A673 (cell line): ENCODE measurements around the gene KDM4F. TPM values are rescaled to one million over a fixed set of nuclear protein-coding genes. Genes with fewer than 3 reads are reported as not detected.

ENCODE experiments used
- BruUV-seq: library from RNA; stranded (reverse); fragments of 400-500 nt; replicated peaks from 2 replicates; lab custom pipeline; 2021; lab: Mats Ljungman, UMichigan
- CTCF ChIA-PET: fragments of 300-600 bp; sonication (Branson Sonifier 250); formaldehyde crosslinking; loops from one replicate; lab custom pipeline; 2022; ENCODE audit warnings: antibody characterized with exemption; lab: Charles Lee
- POLR2A ChIA-PET: fragments of 300-600 bp; sonication (Branson Sonifier 250); formaldehyde crosslinking; loops from one replicate; lab custom pipeline; 2022; ENCODE audit warnings: antibody characterized with exemption; ENCODE audit not compliant: low non-redundant PET; lab: Charles Lee
- DNase-seq: peaks from one replicate; pipeline ENCODE4 v3.0.0-alpha.2; 2015; ENCODE audit warnings: low spot score
- H3K27ac ChIP-seq: fragments of 200-600 bp; sonication (generic); 2 replicates; pipeline ENCODE4 v1.5.1; 2016; ENCODE audit warnings: mixed run types, low read depth, mild to moderate bottlenecking, mixed read lengths, antibody characterized with exemption, low read length; ENCODE audit not compliant: poor library complexity, severe bottlenecking
- H3K27me3 ChIP-seq: fragments of 200-600 bp; sonication (generic); replicated peaks from 2 replicates; pipeline ENCODE4 v1.6.1; 2017; ENCODE audit warnings: mixed run types, low read depth, mild to moderate bottlenecking, mixed read lengths, antibody characterized with exemption, low read length; ENCODE audit not compliant: insufficient read depth, poor library complexity
- H3K36me3 ChIP-seq: fragments of 200-600 bp; sonication (generic); 2 replicates; pipeline ENCODE4 v1.6.1; 2016; ENCODE audit warnings: mixed run types, mild to moderate bottlenecking, mixed read lengths, antibody characterized with exemption, low read length; ENCODE audit not compliant: insufficient read depth, poor library complexity, severe bottlenecking
- H3K4me1 ChIP-seq: fragments of 200-600 bp; sonication (generic); 2 replicates; pipeline ENCODE4 v1.6.1; 2017; ENCODE audit warnings: mixed run types, mild to moderate bottlenecking, mixed read lengths, antibody characterized with exemption, low read length; ENCODE audit not compliant: insufficient read depth, poor library complexity, severe bottlenecking
- H3K4me3 ChIP-seq: fragments of 200-600 bp; sonication (generic); 2 replicates; pipeline ENCODE4 v1.5.1; 2016; ENCODE audit warnings: low read depth, mixed run types, mild to moderate bottlenecking, mixed read lengths, low read length; ENCODE audit not compliant: poor library complexity, severe bottlenecking
- H3K9me3 ChIP-seq: fragments of 200-600 bp; sonication (generic); 2 replicates; pipeline ENCODE4 v1.6.1; 2016; ENCODE audit warnings: mixed run types, low read depth, mild to moderate bottlenecking, mixed read lengths, antibody characterized with exemption, low read length; ENCODE audit not compliant: poor library complexity, severe bottlenecking
- EZH2 ChIP-seq: fragments of 200-600 bp; sonication (generic); IDR thresholded peaks from 2 replicates; pipeline ENCODE4 v1.6.1; 2017; ENCODE audit warnings: borderline replicate concordance, low read depth, mild to moderate bottlenecking, mixed read lengths, antibody characterized with exemption, low read length; ENCODE audit not compliant: poor library complexity, severe bottlenecking
- intact Hi-C: fragments of 100-400 bp; cut with micrococcal nuclease; formaldehyde crosslinking; loops from one replicate; pipeline ENCODE4 v1.10.0; 2022; ENCODE audit not compliant: unreplicated experiment
- total RNA-seq: library from RNA; stranded (reverse); gene quantifications from 2 replicates; pipeline ENCODE4 v1.2.3, GENCODE V29; 2021
- TF ChIP-seq, protein P1 (sequence below): fragments of 300-800, 200-600 bp; sonication (generic); conservative IDR thresholded peaks from 2 replicates; pipeline ENCODE4 v1.5.1; 2017; ENCODE audit warnings: low read depth, mild to moderate bottlenecking, antibody characterized with exemption, low read length, moderate library complexity, mixed read lengths

KDM4F gene
- total RNA-seq, 1 experiment from 2014 or later: not detected

DNA sequence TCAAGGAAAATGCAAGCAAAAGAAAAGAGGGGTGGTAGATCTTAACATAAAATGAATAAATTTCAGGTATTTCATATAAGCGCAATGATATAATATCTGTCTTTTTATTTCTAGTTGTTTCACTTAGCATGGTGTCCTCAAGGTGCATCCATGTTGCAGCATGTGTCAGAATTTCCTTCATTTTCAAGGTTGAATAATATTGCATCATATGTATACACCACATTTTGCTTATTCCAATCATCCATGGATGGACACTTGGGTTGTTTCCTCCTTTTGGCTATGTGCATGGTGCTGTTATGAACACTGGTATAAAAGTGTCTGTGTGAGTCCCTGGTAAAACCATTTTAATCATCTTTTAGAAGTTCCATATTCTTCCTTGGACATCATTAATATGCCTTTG is 7.0 kb upstream of the KDM4F start:
- TF ChIP-seq EZH2: no peak
- TF ChIP-seq, protein P1, sequence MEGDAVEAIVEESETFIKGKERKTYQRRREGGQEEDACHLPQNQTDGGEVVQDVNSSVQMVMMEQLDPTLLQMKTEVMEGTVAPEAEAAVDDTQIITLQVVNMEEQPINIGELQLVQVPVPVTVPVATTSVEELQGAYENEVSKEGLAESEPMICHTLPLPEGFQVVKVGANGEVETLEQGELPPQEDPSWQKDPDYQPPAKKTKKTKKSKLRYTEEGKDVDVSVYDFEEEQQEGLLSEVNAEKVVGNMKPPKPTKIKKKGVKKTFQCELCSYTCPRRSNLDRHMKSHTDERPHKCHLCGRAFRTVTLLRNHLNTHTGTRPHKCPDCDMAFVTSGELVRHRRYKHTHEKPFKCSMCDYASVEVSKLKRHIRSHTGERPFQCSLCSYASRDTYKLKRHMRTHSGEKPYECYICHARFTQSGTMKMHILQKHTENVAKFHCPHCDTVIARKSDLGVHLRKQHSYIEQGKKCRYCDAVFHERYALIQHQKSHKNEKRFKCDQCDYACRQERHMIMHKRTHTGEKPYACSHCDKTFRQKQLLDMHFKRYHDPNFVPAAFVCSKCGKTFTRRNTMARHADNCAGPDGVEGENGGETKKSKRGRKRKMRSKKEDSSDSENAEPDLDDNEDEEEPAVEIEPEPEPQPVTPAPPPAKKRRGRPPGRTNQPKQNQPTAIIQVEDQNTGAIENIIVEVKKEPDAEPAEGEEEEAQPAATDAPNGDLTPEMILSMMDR: no peak
- POLR2A ChIA-PET: no interaction called here
- intact Hi-C loops: no loop called here

GRCh38 chr11:95042906-95043305 is 6.3 kb upstream of the KDM4F start:
- DNase-seq: no peak
- CTCF ChIA-PET: no interaction called here
- peaks cover 15% of the 10 kb centered on the region for H3K27me3 ChIP-seq
- no peak overlapping the region for H3K4me3 ChIP-seq
- H3K4me1 ChIP-seq: no peaks in the 10 kb centered on the region
- BruUV-seq: no TSS peak
- POLR2A ChIA-PET: no interaction called here
- no peaks in the 10 kb centered on the region for H3K36me3 ChIP-seq
- no peak overlapping the region for H3K27ac ChIP-seq
- TF ChIP-seq, protein P1: no peak
- no peak for TF ChIP-seq EZH2
- no peaks in the 10 kb centered on the region for H3K9me3 ChIP-seq
- intact Hi-C loops: no loop called here

More for the DNA sequence above, 7.0 kb upstream of the KDM4F start:
- Histone ChIP-seq H3K36me3 (no peaks in the 10 kb centered on the region), H3K4me3 (no peak overlapping the region), H3K27me3 (peaks cover 15% of the 10 kb centered on the region), H3K27ac (no peak overlapping the region), H3K9me3 (no peaks in the 10 kb centered on the region), H3K4me1 (no peaks in the 10 kb centered on the region)
- DNase-seq: no peak
- BruUV-seq: no TSS peak
- CTCF ChIA-PET: no interaction called here

GRCh38 chr11:95044010-95044409 is 5.2 kb upstream of the KDM4F start:
- Histone ChIP-seq H3K36me3 (no peaks in the 10 kb centered on the region), H3K27ac (no peak overlapping the region), H3K27me3 (peaks cover 21% of the 10 kb centered on the region), H3K4me1 (no peaks in the 10 kb centered on the region), H3K4me3 (no peak overlapping the region), H3K9me3 (no peaks in the 10 kb centered on the region)
- TF ChIP-seq, protein P1: no peak
- TF ChIP-seq EZH2: no peak
- intact Hi-C loops: no loop called here
- BruUV-seq: no TSS peak
- DNase-seq: no peak
- ChIA-PET POLR2A (no interaction called here), CTCF (no interaction called here)
